Urothelium cell line (cell line): ENCODE data around the gene SULT6B1.
"Not testable (repeated sequence)": the region's sequence is repeated elsewhere in the genome, so short reads cannot be mapped to it uniquely, and the experiment has no call there.

Experiments
- DNase-seq: peaks from one replicate; pipeline ENCODE4 v3.0.0; 2011; ENCODE audit warnings: low spot score, mixed read lengths
- FAIRE-seq: peaks from 2 replicates; lab custom pipeline; 2011; peaks lifted over from hg19 to GRCh38; lab: Jason Lieb, UNC

Gene SULT6B1

DNA sequence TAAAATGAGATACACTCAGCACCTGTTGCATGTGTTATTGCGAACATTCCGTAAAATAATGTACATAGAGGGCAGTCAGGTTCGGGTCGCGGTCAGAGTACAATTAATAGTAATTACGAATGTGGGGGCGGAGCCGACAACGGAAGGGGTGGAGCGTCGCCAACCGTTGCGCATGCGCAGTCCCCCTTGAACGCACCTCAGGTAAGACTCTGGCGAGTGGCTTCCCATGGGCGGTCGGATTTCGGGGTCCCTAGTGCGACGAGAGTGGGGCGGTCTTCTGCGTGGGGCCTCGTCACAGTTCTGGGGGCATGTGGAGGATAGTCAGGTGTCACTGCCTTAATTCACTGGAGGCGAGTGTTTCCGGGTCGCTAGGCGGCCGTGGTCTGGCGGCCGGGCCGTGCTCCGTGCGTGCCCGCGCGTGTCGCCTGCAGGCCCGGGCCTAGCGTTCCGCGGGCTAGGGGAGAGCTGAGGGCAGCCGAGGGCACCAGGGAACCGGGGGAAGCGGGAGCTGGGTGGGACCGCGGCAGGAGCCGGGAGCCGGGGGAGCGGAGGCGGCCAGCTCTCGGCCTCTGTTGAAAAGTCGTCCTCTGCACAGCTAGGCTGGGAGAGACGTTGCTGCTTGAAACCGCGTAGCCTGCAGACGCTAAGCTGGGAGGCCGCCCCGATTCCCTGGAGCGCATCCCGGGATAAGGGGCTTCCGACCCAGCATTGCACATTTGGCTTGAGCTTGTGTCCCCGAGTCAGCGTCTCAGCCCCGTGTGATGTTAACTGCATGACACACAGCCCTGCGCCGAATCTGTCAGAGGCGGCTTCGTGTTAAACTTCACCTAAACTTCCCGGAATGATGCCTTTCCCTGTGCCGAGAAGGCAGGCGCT is 8.1 kb upstream of the SULT6B1 start, which contains the start of gene CEBPZOS:
TSS of gene CEBPZOS (plus strand) at position 177 of the 876 bp plus-strand sequence. CDS start 3,209 bp downstream, outside the sequence.
- DNase-seq (peak; percentile 89), FAIRE-seq (peak; percentile 94)

DNA sequence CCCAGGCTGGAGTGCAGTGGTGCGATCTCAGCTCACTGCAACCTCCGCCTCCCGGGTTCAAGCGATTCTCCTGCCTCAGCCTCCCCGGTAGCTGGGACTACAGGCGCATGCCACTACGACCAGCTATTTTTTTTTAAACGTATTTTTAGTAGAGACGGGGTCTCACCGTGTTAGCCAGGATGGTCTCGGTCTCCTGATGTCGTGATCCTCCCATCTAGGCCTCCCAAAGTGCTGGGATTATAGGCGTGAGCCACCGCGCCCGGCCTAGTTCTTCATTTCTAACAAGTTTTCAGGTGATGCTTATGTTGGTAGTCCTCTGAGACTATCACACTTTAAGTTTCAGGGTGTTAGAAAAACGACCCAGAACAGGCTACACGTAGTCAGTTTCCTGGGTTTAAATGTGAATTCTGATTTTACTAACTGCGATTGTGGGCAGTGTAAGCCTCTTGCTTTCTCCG is 7.4 kb upstream of the SULT6B1 start:
- FAIRE-seq, result not testable (repeated sequence)

GRCh38 chr2:37192551-37192950 is 4.1 kb upstream of the SULT6B1 start:
- DNase-seq (no peak), FAIRE-seq (no peak)

More for the DNA sequence above, 7.4 kb upstream of the SULT6B1 start:
- DNase-seq, result not testable (repeated sequence)

DNA sequence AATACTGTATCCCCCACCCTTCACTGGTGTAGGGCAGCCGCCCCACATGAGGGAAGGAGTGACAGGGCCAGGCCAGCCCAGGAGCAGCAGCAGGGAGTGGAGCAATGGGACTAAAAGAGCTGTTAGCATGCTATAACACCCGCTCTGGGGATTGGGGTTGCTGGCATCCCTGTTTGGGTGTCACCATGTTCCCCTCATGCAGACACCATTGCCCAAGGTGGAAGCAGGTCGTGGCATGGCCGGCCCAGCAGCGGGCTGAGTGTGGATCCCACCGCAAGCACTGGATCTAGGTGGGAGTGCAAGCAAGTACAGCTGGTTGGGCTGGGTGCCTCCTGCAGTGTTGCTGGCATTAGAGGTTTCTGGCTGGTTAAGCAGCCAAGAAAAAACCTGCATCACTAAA is 3.3 kb upstream of the SULT6B1 start:
- FAIRE-seq, result no peak
- no peak for DNase-seq

GRCh38 chr2:37191253-37191652 is 2.8 kb upstream of the SULT6B1 start:
- no peak for DNase-seq
- no peak for FAIRE-seq

- no peak for FAIRE-seq
- no peak for DNase-seq
Measured at GRCh38 chr2:37190290-37190689, 1.8 kb upstream of the SULT6B1 start.

DNA sequence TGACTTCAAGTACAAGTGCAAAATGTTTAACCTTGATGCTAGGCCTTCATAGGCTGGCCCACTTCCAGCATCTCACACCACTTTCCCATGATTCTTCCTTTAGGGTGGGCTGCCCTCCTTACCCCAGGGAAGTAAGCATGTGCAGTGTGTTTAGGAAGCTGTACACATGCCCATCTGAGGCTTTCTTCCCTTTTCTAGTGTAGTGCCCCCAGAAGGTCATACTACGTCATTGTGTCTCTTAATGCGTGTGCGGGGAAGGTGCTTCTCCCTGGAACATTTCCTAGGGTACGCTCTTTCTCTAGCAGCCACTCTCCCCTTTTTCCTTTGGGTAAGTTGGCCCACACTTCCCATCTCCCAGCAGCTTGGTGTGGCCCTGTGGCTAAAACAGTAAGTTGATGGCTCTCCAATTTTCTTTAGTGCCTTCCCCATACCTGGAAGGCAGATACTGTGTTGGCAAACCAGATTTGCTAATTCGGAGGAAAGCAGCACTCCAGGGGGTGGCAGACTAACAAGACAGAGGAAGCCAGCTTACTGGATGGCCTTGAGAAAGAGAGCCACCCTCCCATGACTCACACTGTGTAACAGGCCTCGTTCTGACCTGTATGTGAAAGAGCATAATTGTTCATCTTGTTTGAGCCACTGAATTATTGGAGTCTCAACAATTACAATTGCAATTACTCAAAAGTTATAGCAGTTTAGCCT is 1.1 kb upstream of the SULT6B1 start:
- peak; percentile 57 for DNase-seq

DNA sequence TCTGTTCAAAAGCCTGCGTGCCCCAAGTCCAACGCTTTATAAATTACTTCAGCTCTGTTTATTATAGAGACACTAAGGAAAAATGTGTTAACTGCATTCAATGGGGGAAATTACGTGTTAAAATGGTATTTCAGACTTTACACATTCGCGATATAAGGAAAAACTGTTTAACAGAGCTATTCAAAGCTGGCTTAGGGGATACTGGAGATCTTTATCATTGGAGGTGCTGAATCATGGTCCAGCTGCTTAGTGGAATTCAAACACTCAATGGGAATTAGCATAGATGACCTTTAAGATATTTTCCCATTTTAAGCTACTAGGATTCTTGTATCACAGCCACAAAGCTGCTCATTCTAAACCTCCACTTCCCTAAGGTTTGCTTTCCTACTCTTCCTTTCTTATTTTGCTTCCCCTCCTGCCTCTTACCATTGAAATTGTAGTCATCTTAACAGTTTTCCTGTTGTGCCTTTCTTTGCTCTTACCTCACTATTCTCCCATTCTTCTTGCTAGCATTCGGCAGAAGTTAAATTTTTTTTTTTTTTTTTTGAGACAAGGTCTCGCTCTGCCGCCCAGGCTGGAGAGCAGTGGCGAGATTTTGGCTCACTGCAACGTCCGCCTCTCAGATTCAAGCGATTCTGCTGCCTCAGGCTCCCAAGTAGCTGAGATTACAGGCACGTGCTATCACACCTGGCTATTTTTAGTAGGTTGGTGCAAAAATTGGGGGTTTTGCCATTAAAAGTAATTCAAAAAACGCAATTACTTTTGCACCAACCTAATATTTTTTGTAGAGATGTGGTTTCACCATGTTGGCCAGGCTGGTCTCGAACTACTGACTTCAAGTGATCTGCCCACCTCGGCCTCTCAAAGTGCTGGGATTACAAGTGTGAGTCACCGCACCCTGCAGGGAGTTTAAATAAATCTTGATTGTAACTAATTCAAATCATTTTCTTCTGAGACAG is 6.5 kb downstream of the SULT6B1 start:
- FAIRE-seq (no peak), DNase-seq (no peak)

More for the DNA sequence above, 1.1 kb upstream of the SULT6B1 start:
- no peak for FAIRE-seq

DNA sequence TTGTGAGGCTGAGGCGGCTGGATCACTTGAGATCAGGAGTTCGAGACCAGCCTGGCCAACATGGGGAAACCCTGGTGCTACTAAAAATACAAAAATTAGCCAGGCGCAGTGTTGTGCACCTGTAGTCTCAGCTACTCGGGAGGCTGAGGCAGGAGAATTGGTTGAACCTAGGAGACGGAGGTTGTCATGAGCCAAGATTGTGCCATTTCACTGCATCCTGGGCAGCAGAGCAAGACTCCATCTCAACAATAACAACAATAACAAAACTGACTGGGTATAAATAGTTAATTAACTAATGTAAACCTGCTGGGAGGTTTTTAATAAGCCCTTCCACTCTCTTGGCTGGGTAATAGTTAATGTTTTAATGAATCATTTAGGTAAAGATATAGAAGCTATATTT is 7.8 kb downstream of the SULT6B1 start:
- no peak for DNase-seq
- no peak for FAIRE-seq

DNA sequence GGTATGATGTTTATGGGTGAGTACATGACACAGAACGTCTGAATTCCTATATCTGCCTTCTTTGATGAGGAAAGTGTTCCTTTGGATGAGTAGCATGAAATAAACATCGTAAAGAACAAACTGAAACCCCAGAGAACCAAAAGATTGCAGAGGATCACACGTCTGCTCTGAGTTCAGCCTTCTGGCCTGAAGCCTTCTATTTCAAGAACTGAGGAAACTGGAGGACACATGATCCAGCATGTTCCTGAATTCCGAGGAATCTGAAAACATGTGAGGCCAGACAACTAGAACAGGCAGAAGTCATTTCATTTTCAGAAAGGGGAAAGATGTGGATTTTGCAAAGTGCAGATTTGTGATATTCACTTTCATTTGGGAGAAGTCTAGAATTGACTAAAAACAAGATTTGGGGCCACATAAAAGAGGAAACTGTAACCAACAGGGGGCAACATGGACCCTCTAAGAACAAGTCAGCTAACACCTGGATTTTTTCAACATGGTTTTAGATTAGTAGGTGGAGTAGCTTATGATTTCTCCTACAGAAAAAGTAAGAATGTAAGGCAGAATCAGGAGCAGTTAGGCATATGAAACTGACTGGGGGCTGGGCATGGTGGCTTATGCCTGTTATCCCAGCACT is 8.3 kb downstream of the SULT6B1 start:
- FAIRE-seq (no peak), DNase-seq (no peak)

- no peak for FAIRE-seq
Measured at GRCh38 chr2:37173741-37174140, 14.7 kb downstream of the SULT6B1 start.

DNA sequence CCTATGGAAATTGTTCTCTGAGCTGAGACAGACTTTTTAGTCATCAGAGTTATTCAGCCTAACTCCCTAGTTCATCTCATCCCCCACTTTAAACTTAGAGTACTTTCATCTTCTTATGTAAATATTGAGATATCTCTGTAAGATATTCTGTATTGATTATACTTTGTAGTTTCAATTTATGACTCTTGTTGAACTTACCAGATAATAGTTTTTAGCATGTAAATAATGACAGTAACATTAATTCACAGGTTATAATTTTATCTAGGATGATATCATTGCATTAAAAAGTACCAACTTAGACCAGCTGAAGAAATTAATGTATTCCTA is 16.9 kb downstream of the SULT6B1 start:
- DNase-seq (no peak), FAIRE-seq (no peak)

More at GRCh38 chr2:37173741-37174140, 14.7 kb downstream of the SULT6B1 start:
- no peak for DNase-seq

DNA sequence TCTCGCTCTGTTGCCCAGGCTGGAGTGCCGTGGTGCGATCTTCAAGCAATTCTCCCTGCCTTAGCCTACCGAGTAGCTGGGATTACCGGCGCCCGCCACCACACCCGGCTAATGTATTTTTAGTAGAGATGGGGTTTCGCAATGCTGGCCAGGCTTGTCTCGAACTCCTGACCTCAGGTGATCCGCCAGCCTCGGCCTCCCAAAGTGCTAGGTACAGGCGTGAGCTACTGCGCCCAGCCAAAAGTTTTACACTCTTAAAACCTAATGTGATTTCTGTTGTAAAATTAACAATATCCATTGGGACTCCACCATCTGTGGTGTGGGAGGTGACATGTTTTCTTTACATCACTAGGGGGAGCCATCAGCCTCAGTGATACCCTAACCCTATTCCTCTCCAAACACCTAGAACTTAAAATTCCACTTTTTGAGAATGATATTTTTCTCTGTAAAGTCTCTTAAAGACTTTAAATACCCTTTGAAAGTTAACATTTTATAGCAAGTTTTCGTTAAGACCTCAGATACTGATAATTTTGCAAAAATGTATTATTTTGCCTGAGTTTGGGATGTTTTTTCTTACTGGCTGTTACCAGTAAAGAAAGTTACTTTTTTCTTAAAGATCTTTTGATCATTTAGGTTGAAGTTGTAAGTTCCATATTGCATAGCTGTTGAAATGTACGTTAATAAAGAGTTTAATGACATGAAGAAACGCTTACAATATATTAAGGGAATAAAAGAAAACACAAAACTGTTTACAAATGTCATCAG is 20.1 kb downstream of the SULT6B1 start:
- peak; percentile 63 for DNase-seq

GRCh38 chr2:37167636-37168180 is 20.8 kb downstream of the SULT6B1 start:
- DNase-seq (no peak), FAIRE-seq (no peak)

More for the DNA sequence above, 20.1 kb downstream of the SULT6B1 start:
- no peak for FAIRE-seq

- FAIRE-seq (no peak), DNase-seq (no peak)
Measured at GRCh38 chr2:37164757-37165156, 23.7 kb downstream of the SULT6B1 start.

DNA sequence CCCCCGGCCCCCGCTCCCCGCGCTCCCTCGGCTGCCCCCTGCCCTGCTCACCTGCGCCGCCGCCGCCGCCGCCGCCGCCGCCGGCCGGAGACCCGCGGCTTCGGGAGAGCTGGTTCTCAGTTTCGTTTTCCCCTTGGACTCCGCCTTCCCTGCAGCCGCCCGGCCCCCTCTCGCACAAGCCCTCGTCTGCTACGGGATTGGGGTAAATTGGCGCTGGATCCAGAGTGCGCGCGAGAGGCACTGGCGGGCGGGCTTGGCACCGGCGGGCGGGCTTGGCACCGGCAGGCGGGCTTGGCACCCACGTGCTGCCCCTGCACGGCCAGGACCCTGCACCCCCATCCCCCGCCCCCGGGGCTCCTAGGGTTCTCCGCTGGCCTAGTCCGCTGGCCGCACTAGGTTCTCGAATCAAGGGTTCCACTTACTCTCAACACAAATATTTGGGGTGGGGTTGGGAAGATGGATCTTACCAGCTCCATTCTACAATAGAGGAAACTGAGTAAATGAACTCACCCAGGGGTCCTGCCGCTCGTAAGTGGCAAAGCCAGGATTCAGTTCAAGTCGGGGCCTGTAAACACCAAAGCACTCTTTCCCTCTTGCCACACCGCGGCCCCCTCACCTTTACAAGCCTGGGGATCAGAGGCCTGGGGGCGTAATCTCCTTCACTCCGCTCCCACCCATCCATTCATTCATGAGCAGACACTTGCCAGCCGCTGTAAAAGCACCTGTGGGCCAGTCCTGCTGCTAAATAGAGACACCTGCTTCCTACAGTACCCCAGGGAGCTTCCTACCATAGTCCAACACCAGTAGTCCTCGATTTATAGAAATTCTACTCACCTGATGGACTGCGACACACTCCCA is 31.4 kb downstream of the SULT6B1 start, which contains the start of gene EIF2AK2:
TSS of gene EIF2AK2 (minus strand) at position 124 of the 858 bp plus-strand sequence. CDS start 9,174 bp downstream, outside the sequence.
- FAIRE-seq (no peak), DNase-seq (peak; percentile 98)

DNA sequence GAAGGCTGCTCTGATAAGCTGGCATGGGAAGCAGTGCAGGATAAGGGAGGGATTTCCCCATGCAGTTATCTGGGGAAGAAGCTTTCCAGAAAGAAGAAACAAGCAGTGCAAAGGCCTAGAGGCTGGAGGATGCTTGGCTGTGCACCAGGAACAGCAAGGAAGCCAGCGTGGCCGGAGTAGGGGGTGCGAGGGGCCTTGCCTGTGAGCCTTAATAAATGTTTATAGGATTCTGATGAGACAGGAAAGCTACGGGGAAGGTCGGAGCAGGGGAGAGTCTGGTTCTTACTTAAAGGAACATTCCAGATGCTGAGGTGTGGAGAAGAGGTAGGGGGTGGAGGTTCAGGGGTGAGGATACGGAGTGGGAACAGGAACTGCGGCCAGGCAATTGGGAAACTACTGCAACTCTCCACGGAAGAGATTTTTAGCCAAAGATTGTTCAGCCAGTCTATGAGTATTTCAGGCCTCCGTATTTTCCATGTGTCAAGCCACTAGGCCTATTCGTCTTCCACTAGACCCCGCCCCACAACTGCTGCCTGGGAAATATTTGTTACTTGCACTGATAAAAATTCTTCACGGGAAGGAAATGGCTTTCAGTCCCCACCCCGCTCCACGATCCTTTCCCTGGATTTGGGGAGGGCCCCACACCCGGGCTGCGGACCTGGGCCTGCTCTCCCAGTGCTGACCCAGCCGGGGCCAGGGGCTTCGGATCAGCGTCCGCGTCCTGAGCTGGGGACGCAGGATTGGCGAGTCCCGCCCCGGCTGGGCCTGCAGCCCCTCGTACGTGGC is 32.2 kb downstream of the SULT6B1 start:
- FAIRE-seq (no peak), DNase-seq (no peak)
